ENCODE measurements around the gene RIOX2.

The RIOX2 gene

DNA sequence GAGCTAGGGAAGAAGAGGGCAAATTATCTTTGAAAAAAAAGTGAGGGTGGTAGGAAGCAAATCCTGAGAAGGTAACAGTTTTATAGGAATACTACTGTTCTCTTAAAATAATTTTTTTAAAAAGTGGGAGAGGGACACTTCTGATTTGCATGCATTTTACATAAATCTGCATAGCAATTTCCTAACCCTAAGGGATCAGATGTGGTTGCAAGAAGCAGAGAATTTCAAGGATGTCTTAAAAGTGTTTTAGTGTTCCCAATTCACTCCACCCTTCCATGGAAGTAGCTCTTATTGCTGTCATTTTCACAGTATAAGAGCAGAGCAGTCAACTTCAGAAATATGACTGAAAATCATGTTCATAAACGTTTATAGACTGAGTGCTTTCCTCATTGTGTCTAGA lies 27.8 kb upstream of the RIOX2 start:
- TF ChIP-seq CTCF (IDR thresholded peaks at IDR 0.05; ENCODE audit: extremely low read depth, insufficient read depth, missing control alignments), result no peak
- DNase-seq (ENCODE audit: low spot score), result no peak
- in situ Hi-C loops (cut with MboI; ENCODE audit: low pct_unique_long_range_greater_than_20kb, low sequenced_read_pairs, unreplicated experiment), result no loop called here

DNA sequence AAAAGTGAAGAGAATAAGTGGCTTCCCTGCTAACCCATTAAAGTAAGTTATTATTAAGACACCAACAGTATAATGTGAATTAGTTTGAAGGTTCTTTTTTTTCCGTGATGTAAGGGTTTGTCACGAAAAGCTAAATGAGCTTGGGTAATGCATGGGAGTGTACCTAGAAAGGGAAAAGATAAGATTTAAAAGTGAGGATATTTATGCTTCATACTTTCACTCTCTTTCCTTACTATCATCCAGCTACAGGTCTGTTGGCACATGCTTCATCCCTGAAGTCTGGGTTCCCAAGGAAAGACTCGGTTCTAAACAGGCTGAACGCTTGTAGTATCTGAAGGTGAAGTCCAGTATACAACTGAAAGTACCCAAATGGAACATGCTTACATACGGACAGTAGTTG lies 26.9 kb upstream of the RIOX2 start:
- DNase-seq (ENCODE audit: low spot score), result no peak
- in situ Hi-C loops (cut with MboI; ENCODE audit: low pct_unique_long_range_greater_than_20kb, low sequenced_read_pairs, unreplicated experiment), result no loop called here
- TF ChIP-seq CTCF (IDR thresholded peaks at IDR 0.05; ENCODE audit: extremely low read depth, insufficient read depth, missing control alignments), result no peak

- DNase-seq (ENCODE audit: low spot score), result no peak
- TF ChIP-seq CTCF (IDR thresholded peaks at IDR 0.05; ENCODE audit: extremely low read depth, insufficient read depth, missing control alignments), result no peak
- in situ Hi-C loops (cut with MboI; ENCODE audit: low pct_unique_long_range_greater_than_20kb, low sequenced_read_pairs, unreplicated experiment), result no loop called here
These were observed 24.8 kb upstream of the RIOX2 start for GRCh38 chr3:97996988-97997387.

DNA sequence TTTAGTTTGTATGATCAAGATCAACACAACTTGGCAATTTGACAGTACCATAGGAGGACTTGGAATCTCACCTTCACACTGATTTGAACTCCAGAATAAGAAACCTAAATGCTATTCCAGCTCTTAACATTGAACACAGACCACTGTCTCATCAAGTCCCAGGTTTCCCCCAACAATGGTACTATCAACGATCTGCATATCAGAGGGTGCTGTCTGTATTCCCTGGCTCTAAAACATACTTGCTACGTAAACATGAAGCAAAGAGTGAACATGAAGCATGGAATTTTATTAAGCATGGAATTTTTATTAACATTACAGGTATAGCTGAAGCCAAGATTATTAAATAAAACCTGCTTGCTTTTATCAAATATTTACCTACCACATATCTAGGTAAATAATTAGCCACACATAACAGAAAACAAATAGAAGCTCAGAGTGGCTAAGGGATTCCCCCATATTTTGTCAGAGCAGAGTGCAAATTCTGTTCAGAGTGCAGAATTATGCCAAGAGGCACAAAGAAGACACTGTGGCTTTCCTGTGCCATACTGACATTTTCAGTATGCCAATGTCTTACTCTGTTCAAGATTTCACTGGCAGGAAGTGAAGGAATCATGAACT lies 22.2 kb upstream of the RIOX2 start:
- TF ChIP-seq CTCF (IDR thresholded peaks at IDR 0.05; ENCODE audit: extremely low read depth, insufficient read depth, missing control alignments), result no peak
- in situ Hi-C loops (cut with MboI; ENCODE audit: low pct_unique_long_range_greater_than_20kb, low sequenced_read_pairs, unreplicated experiment), result no loop called here
- no peak for DNase-seq (ENCODE audit: low spot score)

DNA sequence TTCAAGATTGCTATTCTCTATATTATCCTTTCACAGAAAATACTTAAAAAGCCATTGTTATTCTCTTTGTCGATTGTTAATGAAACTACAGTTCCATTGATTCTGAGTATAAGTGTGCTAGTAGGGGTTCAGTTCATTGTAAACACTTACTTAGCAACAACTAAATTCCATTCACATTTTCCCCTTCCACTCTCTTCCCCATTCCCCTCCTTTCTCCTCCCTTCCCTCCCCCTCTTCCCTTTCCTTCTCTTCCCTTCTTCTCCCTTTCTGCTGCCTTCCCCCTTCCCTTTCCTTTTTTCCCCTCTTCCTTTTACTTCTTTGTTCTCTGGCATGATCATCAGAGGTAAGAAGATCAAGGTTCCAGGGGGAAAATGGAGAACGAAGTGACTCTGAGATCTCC lies 21.3 kb upstream of the RIOX2 start:
- no peak for DNase-seq (ENCODE audit: low spot score)
- no peak for TF ChIP-seq CTCF (IDR thresholded peaks at IDR 0.05; ENCODE audit: extremely low read depth, insufficient read depth, missing control alignments)
- in situ Hi-C loops (cut with MboI; ENCODE audit: low pct_unique_long_range_greater_than_20kb, low sequenced_read_pairs, unreplicated experiment), result no loop called here

GRCh38 chr3:97992547-97993173 lies 20.4 kb upstream of the RIOX2 start:
- no peak for TF ChIP-seq CTCF (IDR thresholded peaks at IDR 0.05; ENCODE audit: extremely low read depth, insufficient read depth, missing control alignments)

More at GRCh38 chr3:97992547-97993173, 20.4 kb upstream of the RIOX2 start:
- no peak for DNase-seq (ENCODE audit: low spot score)
- in situ Hi-C loops (cut with MboI; ENCODE audit: low pct_unique_long_range_greater_than_20kb, low sequenced_read_pairs, unreplicated experiment), result no loop called here
